ENCODE data around the gene KNSTRN.

Gene KNSTRN

DNA sequence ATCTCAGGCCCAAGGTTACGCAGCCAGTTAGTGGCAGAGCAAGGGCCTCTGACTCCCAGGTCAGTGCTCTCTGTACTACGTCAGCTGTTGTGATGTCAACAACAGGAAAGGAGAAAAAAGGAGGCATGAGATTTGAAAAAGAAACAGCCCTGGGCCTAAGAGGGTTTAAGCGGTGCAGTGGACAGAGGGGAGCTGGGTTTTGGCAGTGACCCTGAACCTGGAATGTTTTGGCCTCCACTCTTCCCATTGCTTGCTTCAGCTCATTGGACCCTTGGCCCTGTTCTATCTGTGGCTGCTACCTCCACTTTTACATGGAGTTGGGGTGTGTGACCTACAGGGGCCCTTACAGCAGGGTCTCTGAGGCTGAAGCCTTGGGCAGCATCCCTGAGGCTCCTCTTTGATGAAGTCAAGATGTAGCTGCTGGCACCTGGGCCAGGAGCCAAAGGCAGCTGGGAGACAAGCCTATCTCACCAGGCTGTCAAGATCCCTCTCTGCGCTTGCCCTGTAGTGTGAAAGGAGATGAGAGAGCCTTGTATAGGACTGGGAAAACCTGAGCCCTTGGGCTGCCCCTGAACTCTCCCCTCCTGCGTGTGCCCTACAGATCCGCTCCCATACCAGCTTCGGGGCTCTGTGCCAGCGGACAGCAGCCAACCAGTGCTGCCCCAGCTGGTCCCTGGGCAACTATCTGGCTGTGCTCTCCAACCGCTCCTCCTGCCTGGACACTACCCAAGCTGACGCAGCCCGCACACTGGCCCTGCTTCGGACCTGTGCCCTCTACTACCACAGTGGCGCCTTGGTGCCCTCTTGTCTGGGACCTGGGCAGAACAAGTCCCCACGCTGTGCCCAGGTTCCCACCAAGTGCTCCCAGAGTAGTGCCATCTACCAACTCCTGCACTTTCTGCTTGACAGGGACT, 15.8 kb upstream of the KNSTRN start:
- no peak for DNase-seq (ENCODE audit: low read depth)

DNA sequence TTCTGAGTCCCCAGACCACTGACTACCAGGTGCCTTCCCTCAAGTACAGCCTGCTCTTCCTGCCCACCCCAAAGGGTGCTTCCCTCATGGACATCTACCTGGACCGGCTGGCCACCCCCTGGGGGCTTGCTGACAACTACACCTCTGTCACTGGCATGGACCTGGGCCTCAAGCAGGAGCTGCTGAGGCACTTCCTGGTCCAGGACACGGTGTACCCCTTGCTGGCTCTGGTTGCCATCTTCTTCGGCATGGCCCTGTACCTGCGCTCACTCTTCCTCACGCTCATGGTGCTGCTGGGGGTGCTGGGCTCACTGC, 15.2 kb upstream of the KNSTRN start:
- DNase-seq (ENCODE audit: low read depth) = no peak

DNA sequence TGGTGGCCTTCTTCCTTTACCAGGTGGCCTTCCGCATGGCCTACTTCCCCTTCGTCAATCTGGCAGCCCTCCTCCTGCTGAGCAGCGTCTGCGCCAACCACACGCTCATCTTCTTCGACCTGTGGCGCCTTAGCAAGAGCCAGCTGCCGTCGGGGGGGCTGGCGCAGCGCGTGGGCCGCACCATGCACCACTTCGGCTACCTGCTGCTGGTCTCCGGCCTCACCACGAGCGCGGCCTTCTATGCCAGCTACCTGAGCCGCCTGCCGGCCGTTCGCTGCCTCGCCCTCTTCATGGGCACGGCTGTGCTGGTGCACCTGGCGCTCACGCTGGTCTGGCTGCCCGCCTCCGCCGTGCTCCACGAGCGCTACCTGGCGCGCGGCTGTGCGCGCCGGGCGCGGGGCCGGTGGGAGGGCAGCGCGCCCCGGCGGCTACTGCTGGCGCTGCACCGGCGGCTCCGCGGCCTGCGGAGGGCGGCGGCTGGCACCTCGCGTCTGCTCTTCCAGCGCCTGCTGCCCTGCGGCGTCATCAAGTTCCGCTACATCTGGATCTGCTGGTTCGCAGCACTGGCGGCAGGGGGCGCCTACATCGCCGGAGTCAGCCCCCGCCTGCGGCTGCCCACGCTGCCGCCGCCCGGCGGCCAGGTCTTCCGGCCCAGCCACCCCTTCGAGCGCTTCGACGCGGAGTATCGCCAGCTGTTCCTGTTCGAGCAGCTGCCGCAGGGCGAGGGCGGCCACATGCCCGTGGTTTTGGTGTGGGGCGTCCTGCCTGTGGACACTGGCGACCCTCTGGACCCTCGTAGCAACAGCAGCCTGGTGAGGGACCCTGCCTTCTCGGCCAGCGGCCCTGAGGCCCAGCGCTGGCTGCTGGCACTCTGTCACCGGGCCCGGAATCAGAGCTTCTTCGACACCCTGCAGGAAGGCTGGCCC, 14.6 kb upstream of the KNSTRN start:
- peak; percentile 65 for DNase-seq (ENCODE audit: low read depth)

DNA sequence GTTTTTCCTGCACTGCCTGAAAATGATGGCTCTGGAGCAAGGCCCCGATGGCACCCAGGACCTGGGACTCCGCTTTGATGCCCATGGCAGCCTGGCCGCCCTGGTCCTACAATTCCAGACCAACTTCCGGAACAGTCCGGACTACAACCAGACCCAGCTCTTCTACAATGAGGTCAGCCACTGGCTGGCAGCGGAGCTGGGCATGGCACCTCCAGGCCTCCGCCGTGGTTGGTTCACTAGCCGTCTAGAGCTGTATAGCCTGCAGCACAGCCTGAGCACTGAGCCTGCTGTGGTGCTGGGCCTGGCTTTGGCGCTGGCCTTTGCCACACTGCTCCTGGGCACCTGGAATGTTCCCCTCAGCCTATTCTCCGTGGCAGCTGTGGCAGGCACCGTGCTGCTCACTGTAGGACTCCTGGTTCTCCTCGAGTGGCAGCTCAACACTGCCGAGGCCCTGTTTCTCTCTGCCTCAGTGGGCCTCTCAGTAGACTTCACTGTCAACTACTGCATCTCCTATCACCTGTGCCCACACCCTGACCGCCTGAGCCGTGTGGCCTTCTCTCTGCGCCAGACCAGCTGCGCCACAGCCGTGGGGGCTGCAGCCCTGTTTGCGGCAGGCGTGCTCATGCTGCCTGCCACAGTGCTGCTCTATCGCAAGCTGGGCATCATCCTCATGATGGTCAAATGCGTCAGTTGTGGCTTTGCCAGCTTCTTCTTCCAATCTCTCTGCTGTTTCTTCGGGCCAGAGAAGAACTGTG, 13.6 kb upstream of the KNSTRN start:
- no peak for DNase-seq (ENCODE audit: low read depth)

DNA sequence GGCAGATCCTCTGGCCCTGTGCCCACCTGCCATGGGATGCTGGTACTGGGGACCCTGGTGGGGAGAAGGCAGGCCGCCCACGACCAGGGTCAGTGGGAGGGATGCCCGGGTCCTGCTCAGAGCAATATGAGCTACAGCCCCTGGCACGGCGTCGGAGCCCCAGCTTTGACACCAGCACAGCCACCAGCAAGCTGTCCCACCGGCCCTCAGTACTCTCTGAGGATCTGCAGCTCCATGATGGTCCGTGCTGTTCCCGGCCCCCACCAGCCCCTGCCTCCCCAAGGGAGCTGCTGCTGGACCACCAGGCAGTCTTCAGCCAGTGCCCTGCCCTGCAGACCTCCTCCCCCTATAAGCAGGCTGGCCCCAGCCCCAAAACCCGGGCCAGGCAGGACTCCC, 13.0 kb upstream of the KNSTRN start:
- no peak for DNase-seq (ENCODE audit: low read depth)

DNA sequence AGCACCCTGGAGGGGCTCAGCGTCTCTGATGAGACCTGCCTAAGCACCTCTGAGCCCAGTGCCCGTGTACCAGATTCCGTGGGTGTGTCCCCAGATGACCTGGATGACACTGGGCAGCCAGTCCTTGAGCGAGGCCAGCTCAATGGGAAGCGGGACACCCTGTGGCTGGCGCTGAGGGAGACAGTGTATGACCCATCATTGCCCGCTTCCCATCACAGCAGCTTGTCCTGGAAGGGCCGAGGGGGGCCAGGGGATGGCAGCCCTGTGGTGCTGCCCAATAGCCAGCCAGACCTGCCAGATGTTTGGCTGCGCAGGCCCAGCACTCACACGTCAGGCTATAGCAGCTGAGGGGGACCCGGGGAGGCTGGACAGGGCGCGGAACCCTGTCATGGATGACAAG, 12.6 kb upstream of the KNSTRN start:
- no peak for DNase-seq (ENCODE audit: low read depth)

DNA sequence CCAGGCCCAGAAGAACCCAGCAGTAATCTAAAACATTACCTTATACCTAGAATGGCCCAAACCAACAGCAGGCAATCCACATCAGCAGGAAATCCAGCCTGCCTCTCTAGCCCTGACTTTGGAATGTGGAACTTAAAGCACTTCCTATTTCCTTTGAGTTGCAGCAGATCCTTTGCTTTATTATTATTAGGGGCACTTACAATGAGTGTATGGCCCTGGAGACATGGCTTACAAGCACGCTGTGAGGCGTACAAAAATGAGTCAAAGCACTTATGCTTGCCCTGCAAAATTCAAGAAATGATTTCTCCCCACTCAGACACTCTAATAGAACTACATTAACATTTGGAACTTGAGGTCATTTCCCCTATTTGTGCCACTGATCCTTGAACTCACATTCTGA, 9.5 kb upstream of the KNSTRN start:
- no peak for DNase-seq (ENCODE audit: low read depth)

DNA sequence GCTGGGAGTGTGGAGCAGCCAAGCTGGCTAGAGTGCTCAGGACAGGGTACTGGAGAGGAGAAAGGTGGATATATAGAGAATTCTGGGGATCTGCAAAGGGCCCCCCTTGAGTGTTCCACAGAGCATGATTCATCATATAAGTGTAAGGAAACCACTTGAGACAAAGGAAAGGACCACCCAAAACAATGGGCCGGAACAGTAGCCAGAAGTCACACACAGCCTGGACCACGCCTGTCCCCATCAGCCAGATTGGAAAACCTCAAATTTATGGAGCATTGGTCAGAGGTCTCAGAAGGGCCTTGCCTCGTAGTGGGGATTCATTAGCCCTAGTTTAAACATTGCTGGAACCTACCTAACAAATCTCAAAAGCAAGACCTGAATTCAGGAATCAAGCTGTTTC, 4.9 kb upstream of the KNSTRN start:
- DNase-seq (ENCODE audit: low read depth) = no peak

DNA sequence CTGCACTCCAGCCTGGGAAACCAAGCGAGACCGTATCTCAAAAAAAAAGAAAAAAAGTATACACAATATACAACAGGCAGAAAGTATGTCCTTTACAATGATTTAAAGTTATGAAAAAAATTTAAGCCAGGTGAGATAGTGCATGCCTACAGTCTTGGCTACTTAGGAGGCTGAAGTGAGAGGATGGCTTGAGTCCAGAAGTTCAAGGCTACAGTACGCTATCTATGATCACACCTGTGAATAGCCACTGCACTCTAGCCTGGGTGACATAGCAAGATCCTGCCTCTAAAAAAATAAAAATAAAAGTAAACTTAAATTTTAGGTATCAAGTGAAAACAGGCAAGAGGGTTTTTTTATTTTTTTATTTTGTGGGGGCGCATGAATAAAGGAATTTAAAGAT, 3.1 kb upstream of the KNSTRN start:
- no peak for DNase-seq (ENCODE audit: low read depth)

DNA sequence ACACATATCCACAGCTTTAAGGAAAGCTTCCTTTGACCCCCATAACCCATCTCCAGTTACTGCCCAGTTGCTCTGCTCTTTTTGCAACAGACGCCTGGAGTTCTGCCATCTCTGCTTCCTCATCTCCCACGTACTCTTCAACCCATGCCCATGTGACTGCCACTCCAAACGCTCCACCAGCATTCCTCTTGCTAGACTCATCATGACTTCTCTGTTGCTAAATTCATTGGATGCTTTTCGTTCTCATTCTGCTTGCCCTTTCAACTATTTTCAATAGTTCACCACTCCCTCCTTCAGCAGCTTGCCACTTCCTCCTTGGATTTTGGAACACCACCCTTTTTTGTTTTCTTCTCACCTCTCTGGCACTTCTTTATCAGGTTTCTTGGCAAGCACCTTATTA, 2.7 kb upstream of the KNSTRN start:
- DNase-seq (ENCODE audit: low read depth) = peak; percentile 96

DNA sequence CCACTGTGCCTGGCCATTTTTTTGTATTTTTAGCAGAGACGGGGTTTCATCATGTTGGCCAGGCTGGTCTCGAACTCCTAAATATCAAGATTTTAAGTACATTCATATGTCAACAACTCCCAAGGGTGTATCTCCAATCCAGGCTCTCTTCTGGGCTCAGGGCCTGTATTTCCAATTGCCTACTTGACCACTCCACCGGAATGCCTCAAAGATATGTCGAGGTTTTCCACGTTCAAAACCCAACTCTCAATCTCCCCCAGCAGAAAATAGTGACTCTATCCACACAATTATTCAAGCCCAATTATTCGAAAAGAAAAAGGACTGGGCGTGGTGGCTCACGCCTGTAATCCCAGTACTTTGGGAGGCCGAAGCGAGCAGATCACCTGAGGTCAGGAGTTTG, 1.9 kb upstream of the KNSTRN start:
- DNase-seq (ENCODE audit: low read depth) = no peak

DNA sequence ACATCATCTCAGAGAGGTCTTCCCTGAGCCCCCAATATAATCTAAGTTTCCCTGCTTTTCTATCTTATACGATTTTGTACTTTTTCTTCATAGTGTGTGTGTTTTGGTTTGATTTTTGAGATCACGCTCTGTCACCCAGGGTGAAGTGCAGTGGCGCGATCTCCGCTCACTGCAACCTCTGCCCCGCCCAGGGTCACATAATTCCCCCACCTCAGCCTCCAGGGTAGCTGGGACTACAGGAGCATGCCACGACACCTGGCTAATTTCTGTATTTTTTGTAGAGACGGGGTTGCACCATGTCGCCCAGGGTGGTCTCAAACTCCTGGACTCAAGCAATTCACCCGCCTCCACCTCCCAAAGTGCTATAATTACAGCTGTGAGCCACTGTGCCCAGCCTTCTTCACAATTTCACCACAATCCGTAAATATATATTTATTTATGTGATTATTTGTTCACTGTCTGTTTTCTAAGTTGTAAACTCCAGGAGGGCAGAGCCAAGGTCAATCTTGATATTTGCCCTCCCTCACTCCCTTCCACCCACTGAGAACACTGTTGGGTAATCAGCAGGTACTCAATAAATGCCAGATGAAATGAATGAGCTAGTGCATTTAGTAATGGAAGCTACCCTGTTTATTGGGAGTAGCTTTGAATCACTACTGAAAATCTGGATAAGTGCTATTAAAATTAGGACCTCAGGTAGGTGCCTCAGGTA, 547 bp upstream of the KNSTRN start:
- no peak for DNase-seq (ENCODE audit: low read depth)

DNA sequence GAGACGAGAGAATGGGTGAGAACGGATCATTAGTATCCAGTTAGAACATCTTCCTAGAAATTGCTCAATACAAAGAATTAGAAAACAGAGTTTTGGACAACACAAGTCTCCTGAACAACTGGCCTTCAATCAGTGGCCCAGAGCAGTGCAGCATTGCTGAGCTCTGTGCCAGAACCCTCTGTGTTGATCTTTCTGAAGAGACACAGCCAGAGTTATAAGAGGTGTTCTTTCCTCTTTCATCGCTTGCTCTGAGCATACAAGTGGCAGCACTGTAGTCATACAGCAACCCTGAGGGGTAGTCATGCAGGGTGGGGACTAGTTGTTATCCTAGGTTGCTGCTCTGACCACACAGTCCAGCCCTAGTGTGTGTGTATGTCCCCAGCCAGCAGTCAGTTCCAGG, 4.0 kb downstream of the KNSTRN start:
- no peak for DNase-seq (ENCODE audit: low read depth)

DNA sequence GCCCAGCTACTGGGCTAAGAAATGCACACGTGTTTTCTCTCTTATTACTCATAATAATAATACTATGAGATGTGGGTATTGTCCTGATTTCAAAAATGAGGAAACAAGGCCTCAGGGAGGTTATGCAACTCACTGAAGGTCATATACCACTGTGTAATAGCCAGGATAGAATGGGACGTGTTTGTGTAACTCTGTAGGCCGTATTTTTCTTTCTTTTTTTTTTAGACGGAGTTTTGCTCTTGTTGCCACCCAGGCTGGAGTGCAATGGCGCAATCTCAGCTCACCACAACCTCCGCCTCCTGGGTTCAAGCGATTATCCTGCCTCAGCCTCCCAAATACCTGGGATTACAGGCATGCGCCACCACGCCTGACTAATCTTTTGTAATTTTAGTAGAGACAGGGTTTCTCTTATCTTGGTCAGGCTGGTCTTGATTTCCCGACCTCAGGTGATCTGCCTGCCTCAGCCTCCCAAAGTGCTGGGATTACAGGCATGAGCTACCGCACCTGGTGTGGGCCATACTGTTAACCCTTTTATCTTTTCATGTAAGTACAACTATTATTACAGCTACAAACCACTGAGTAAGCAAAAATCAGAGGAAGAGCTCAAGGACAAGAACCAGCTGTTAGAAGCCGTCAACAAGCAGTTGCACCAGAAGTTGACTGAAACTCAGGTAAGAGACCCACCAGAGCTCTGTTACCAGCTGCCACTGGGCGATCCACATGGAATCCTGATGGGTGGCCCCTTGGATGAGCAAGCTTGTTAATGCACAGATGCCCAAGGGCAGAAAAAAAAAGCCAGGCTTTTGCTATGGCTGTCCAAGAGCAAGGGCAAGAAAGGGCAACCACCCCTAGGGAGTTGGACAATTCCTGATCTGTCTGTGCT, 6.7 kb downstream of the KNSTRN start:
- no peak for DNase-seq (ENCODE audit: low read depth)

DNA sequence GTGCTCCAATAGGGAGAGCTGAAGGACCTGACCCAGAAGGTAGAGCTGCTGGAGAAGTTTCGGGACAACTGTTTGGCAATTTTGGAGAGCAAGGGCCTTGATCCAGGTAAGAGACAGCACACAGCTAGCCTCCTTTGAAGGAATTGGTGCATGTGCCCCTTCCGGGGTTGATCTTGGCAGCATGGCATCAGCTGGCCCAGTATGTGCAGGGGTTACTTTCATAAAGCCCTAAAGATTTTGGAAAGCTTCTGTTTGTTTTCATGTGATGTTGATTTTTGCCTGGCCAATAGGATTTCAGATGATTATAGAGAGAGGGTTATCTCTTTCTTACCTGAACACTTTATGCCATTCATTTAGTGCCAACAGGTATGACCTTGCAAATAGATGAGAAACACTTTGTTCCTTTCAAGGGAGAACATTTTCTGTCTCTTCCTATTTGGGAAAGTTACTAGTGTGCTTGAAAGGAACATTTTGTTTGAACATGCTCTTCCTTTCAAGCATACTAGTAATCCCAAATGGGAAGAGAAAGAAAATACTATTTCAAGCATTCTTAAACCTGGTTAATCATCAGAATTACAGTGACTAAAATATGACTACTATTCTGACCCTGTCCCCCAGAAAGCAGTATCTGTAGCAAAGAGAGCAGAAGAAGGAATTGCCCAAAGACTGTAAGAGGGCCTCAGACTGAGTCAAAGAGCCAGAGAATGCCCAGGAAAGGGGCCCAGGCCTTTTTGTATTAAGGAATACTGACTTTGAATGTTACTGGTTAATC, 7.5 kb downstream of the KNSTRN start:
- DNase-seq (ENCODE audit: low read depth) = no peak

DNA sequence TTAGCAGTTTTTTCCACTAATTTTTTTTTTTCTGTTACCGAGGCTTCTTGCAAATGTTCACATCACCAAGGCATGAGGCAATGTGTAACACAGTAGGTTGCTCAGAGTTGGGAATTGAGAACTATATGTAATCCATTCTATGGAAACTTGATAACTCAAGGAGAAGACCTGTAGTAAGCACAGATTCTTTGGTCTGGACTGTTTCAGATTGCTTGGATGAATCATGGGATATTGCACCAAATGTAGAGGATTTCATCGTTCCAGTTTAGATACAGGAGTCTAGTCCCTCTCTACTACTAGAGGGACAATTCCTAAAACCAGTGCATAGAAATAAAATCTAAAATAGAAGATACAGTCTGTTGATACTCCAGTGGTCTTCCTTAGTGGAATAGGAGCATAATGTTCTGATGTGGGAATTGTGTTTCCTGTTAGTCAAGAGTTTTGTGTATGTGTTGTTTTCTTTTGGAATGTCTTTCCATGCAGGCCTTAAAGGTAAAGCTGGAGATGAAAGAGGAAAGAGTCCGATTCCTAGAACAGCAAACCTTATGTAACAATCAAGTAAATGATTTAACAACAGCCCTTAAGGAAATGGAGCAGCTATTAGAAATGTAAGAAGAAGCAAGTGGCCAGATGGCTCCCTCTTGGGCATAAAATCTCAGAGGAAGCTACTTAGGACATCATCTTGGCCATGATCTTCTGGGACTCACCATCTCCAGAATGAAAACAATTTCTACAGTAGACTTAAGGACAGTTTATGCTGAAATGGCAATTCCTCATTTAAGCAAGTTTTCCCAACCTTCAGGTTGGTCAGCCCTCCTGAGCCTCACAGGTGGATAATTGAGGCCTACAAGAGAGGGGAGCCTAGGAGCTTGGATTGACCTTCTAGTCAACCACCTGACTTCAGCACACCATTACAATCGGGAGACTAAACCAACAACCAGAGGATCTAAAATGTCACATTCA, 10.7 kb downstream of the KNSTRN start:
- no peak for DNase-seq (ENCODE audit: low read depth)

DNA sequence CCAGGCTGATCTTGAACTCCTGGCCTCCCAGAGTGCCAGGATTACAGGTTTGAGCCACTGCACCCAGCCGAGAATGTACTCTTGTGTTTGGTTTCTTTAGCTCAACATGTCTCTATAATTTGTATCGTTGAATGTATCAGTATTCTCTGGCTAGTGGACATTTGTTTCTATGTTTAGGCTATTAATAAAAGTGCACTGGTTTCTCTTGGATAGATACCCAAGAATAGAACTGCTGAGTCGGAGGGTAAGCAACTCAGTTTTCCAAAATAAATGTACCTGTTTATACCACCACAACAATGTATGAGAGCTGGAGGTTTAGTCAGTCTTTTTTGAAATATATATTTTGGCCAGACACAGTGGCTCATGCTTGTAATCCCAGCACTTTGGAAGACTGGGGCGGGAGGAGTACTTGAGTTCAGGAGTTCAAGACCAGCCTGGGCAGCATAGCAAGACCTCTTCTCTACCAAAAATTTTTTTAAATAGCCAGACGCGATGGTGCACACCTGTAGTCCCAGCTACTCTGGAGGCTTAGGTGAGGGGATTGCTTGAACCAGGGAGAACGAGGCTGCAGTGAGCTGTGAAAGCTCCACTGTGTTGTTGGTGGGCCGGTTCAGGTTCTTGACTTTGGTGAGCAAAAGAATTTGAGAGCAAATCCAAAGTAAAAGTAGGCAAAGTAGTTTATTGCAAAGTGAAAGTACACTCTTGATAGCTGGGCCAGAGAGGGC, 15.3 kb downstream of the KNSTRN start:
- no peak for DNase-seq (ENCODE audit: low read depth)

DNA sequence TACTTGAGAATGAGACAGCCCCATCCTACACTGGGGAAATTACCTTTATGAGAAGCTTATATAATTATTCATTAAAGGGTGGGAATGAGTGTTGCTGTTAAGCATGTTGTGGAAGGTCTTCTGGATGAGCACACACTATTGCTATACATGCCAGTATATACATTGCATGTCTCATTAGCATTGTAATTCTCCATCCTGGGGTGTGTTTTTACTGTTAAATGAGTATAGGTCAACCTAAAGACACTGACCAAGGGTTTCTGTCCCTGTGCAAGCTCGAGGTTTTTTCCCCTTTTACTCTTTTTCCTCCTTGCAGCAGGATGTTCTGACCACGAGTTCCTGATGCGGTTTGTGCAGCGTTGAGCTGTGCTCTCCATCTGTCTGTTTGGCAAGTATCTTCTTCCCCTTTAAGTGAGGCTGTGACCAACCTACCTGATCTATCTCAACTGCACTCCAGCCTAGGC, 15.9 kb downstream of the KNSTRN start:
- no peak for DNase-seq (ENCODE audit: low read depth)
